K562 (cell line): Measurements from ENCODE around the gene MAPK1IP1L. TPM values are rescaled to one million over a fixed set of nuclear protein-coding genes. Genes with fewer than 3 reads are reported as not detected.

Experiments used
- CC2D1A ChIP-seq: fragments of 450-650 bp; IDR thresholded peaks from 2 replicates; pipeline ENCODE4 v1.6.1; 2017; ENCODE audit warnings: mild to moderate bottlenecking
- CHD2 ChIP-seq: IDR thresholded peaks from 2 replicates; pipeline ENCODE4 v1.6.1; 2011; ENCODE audit warnings: low read depth, low read length
- ESRRB ChIP-seq: fragments of 250-450 bp; sonication (Bioruptor Pico); IDR thresholded peaks from 2 replicates; pipeline ENCODE4 v1.5.0; 2020; ENCODE audit warnings: mild to moderate bottlenecking, moderate library complexity, borderline replicate concordance
- FOXO4 ChIP-seq: fragments of 450-650 bp; formaldehyde crosslinking; IDR thresholded peaks from 2 replicates; pipeline ENCODE4 v1.4.0; 2020; ENCODE audit warnings: mild to moderate bottlenecking, moderate library complexity
- KDM5B ChIP-seq: fragments of 200-600 bp; sonication (generic); IDR thresholded peaks from 2 replicates; pipeline ENCODE4 v1.6.1; 2012; ENCODE audit warnings: low read depth, mild to moderate bottlenecking, moderate library complexity, low read length, control low read depth, inconsistent platforms; ENCODE audit not compliant: insufficient replicate concordance
- MAFF ChIP-seq: IDR thresholded peaks from 2 replicates; pipeline ENCODE4 v1.6.1; 2012; ENCODE audit warnings: low read length, improper control_type of control experiment
- MIER1 ChIP-seq: fragments of 450-650 bp; IDR thresholded peaks from 2 replicates; pipeline ENCODE4 v1.6.1; 2016; ENCODE audit warnings: antibody characterized with exemption, mild to moderate bottlenecking, low read depth
- MTA1 ChIP-seq: fragments of 450-650 bp; IDR thresholded peaks from 2 replicates; pipeline ENCODE4 v1.6.1; 2017; ENCODE audit warnings: borderline replicate concordance
- MTA3 ChIP-seq: fragments of 450-650 bp; formaldehyde crosslinking; IDR thresholded peaks from 2 replicates; pipeline ENCODE4 v1.6.1; 2017; ENCODE audit warnings: mild to moderate bottlenecking, borderline replicate concordance
- NFYB ChIP-seq: IDR thresholded peaks from 2 replicates; pipeline ENCODE4 v1.6.1; 2011; ENCODE audit warnings: mild to moderate bottlenecking, moderate library complexity; ENCODE audit not compliant: insufficient read length; ENCODE audit errors: extremely low read depth
- PHB2 ChIP-seq: fragments of 450-650 bp; IDR thresholded peaks from 2 replicates; pipeline ENCODE4 v1.6.1; 2017; ENCODE audit warnings: low read depth
- POLR3G ChIP-seq: IDR thresholded peaks from 2 replicates; pipeline ENCODE4 v1.6.1; 2011; ENCODE audit not compliant: insufficient read length, insufficient replicate concordance; ENCODE audit errors: extremely low read depth
- RBBP5 ChIP-seq: fragments of 200-600 bp; sonication (generic); IDR thresholded peaks from 2 replicates; pipeline ENCODE4 v1.6.1; 2012; ENCODE audit warnings: borderline replicate concordance, mild to moderate bottlenecking, low read length, control low read depth, inconsistent platforms; ENCODE audit not compliant: insufficient read depth, poor library complexity, severe bottlenecking
- RFX7 ChIP-seq: fragments of 250-450 bp; sonication (Bioruptor Pico); IDR thresholded peaks from 2 replicates; pipeline ENCODE4 v1.5.1; 2021; ENCODE audit warnings: mild to moderate bottlenecking
- TBL1XR1 ChIP-seq, 2 experiments: IDR thresholded peaks; 2 replicates each; pipeline ENCODE4 v1.6.1; 2012; ENCODE audit warnings: improper control_type of control experiment in 2 of 2, low read length in 2 of 2, mild to moderate bottlenecking in 1 of 2
- TOE1 ChIP-seq, 2 experiments: fragments of 450-650 bp in 1 of 2; sonication (generic) in 1 of 2; formaldehyde crosslinking in 1 of 2; IDR thresholded peaks; 2 replicates each; pipeline versions ENCODE4 v1.7.1 to v1.8.0; 2016 to 2022; ENCODE audit warnings: borderline replicate concordance in 2 of 2, mild to moderate bottlenecking in 2 of 2, antibody characterized with exemption in 1 of 2, inconsistent platforms in 1 of 2, low read depth in 1 of 2, missing genetic modification reagents in 1 of 2, moderate library complexity in 1 of 2
- U2AF1 ChIP-seq: fragments of 200-400 bp; formaldehyde crosslinking; optimal IDR thresholded peaks from 2 replicates; pipeline ENCODE3; 2017; ENCODE audit warnings: mild to moderate bottlenecking, low read depth, low read length, moderate library complexity
- XRCC5 ChIP-seq: fragments of 200-400 bp; formaldehyde crosslinking; IDR thresholded peaks from 2 replicates; pipeline ENCODE4 v1.6.1; 2017; ENCODE audit warnings: low read depth, mild to moderate bottlenecking, low read length
- ZBTB17 ChIP-seq: fragments of 450-650 bp; formaldehyde crosslinking; IDR thresholded peaks from 2 replicates; pipeline ENCODE4 v1.4.0; 2020; ENCODE audit warnings: mild to moderate bottlenecking
- ZKSCAN1 ChIP-seq: fragments of 150-350 bp; IDR thresholded peaks from 2 replicates; pipeline ENCODE4 v1.6.1; 2016; ENCODE audit warnings: low read depth, low read length
- ZNF551 ChIP-seq: fragments of 250-450 bp; sonication (Bioruptor Pico); IDR thresholded peaks from 2 replicates; pipeline ENCODE4 v1.5.0; 2021; ENCODE audit warnings: mild to moderate bottlenecking, moderate library complexity
- ZNF699 ChIP-seq: fragments of 250-450 bp; sonication (Bioruptor Pico); IDR thresholded peaks from 2 replicates; pipeline ENCODE4 v1.8.0; 2021; ENCODE audit warnings: mild to moderate bottlenecking, moderate library complexity; ENCODE audit not compliant: insufficient replicate concordance
- polyA plus RNA-seq, 8 experiments: library from polyadenylated mRNA; depleted of rRNA in 4 of 8; stranded (reverse) in 5 of 8; unstranded in 3 of 8; fragments of >200 nt; fragmentation: Nextera tagmentation in 2 of 8; fragmentation: Illumina TruSeq in 1 of 8; extraction: Ambion mirVana in 2 of 8; extraction: Trizol in 1 of 8; gene quantifications; 2 replicates each; pipeline versions ENCODE4 v1.2.1 to v1.2.3, GENCODE V29; 2011 to 2014; ENCODE audit warnings: inconsistent platforms in 1 of 8, missing spikeins in 1 of 8
- total RNA-seq, 7 experiments: library from RNA; depleted of rRNA in 6 of 7; stranded (reverse); fragments of >200 nt in 6 of 7; fragmentation: Illumina TruSeq in 2 of 7; extraction: Trizol in 2 of 7; gene quantifications; 2 replicates each; pipeline versions ENCODE4 v1.2.1 to v1.2.3, GENCODE V29; 2011 to 2021; ENCODE audit warnings: low replicate concordance in 1 of 7
- TF ChIP-seq, protein P1 (sequence below): IDR thresholded peaks from 3 replicates; pipeline ENCODE4 v1.6.1; 2011; ENCODE audit warnings: borderline replicate concordance, mild to moderate bottlenecking; ENCODE audit not compliant: insufficient read length, insufficient read depth
- TF ChIP-seq, protein P2 (sequence below): fragments of 250-450 bp; sonication (Bioruptor Pico); IDR thresholded peaks from 2 replicates; pipeline ENCODE4 v1.4.0; 2020; ENCODE audit warnings: mild to moderate bottlenecking

Gene MAPK1IP1L
- total and polyA plus RNA-seq, 9 of the 15 experiments (the other 6 are each of a cell fraction or from before 2014, with no cell fraction given), result 32.7 to 99.4 (median 49.8) TPM

DNA sequence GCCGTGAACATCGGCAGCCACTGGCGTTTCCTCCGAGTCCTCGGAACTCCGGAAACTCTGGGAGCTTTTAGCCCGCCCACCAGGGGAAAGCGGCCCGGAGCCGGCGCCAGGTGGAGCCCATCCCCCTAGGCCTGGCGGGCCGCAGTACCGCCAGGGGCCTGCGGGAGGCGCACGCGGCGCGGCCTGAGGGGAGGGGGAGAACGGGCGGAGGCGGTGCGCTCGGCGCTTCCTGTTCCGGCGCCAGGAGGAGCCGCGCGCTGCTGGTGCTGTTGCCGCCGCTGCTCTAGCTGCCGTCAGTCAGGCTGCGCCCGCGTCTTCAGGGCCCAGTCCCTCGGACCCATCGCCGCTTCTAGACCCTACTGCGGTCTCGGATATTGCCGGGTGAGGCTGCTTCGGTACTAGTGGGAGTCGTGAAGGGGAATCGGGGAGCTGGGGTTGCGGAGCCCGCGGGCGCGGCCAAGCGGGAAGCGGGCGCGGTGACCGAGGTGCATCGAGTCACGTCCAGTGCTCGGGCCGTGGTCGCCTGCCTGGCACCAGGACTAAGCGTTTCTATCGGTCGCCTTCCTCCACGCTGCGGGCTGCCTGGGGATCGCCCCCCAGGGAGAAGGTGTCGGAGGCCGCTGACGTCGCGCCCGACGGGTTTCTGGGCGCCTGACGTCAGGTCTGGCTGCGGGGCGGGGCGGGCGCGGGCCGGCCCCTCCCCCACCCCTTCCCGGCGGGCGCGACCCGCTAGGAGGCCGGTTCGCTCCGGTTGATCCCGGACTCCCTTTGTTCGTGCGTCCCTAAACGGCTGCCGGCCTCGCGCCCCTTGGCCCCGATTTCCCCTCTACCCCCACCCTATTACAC, at the start of gene MAPK1IP1L (continued):
- TF ChIP-seq TBL1XR1 (IDR thresholded peaks at IDR 0.05; ENCODE audit: low read length in 2 of 2) (peak in 1 of 2 experiments; percentile 30; a peak in 1 of 4 replicates), XRCC5 (peak; percentile 85; the same call in 1 of the 2 replicates), POLR3G (no peak), U2AF1 (peak; percentile 69), MAFF (no peak), RBBP5 (peak; percentile 89), ZBTB17 (peak; percentile 71), MTA3 (peak; percentile 85; the same call in 1 of the 2 replicates), NFYB (no peak), ZNF699 (no peak), KDM5B (peak; percentile 95), FOXO4 (CRISPR knock-in tag) (no peak), CC2D1A (no peak), ESRRB (CRISPR knock-in tag) (no peak), ZNF551 (CRISPR knock-in tag) (no peak), PHB2 (no peak), TOE1 (IDR thresholded peaks at IDR 0.05; ENCODE audit: borderline replicate concordance) (0 out of 2 replicates have a peak, but pooled peaks have one; percentile 48), TOE1 (CRISPR knock-in tag; IDR thresholded peaks at IDR 0.05; ENCODE audit: borderline replicate concordance, low read depth) (no peak), MIER1 (no peak), CHD2 (peak; percentile 75; the same call in 1 of the 2 replicates), ZKSCAN1 (no peak), RFX7 (CRISPR knock-in tag) (no peak), MTA1 (peak; percentile 71)
- TF ChIP-seq, protein P1, sequence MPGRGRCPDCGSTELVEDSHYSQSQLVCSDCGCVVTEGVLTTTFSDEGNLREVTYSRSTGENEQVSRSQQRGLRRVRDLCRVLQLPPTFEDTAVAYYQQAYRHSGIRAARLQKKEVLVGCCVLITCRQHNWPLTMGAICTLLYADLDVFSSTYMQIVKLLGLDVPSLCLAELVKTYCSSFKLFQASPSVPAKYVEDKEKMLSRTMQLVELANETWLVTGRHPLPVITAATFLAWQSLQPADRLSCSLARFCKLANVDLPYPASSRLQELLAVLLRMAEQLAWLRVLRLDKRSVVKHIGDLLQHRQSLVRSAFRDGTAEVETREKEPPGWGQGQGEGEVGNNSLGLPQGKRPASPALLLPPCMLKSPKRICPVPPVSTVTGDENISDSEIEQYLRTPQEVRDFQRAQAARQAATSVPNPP, result no peak
- TF ChIP-seq, protein P2, sequence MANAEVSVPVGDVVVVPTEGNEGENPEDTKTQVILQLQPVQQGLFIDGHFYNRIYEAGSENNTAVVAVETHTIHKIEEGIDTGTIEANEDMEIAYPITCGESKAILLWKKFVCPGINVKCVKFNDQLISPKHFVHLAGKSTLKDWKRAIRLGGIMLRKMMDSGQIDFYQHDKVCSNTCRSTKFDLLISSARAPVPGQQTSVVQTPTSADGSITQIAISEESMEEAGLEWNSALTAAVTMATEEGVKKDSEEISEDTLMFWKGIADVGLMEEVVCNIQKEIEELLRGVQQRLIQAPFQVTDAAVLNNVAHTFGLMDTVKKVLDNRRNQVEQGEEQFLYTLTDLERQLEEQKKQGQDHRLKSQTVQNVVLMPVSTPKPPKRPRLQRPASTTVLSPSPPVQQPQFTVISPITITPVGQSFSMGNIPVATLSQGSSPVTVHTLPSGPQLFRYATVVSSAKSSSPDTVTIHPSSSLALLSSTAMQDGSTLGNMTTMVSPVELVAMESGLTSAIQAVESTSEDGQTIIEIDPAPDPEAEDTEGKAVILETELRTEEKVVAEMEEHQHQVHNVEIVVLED (CRISPR knock-in tag), result 0 out of 2 replicates have a peak, but pooled peaks have one; percentile 17
